ENCODE data around the gene OGT. TPM values are rescaled to one million over a fixed set of nuclear protein-coding genes. Genes with fewer than 3 reads are reported as not detected.

OGT gene
- total RNA-seq, 4 donors from 2014 or later, result 56.3 to 157 (median 67.0) TPM

DNA sequence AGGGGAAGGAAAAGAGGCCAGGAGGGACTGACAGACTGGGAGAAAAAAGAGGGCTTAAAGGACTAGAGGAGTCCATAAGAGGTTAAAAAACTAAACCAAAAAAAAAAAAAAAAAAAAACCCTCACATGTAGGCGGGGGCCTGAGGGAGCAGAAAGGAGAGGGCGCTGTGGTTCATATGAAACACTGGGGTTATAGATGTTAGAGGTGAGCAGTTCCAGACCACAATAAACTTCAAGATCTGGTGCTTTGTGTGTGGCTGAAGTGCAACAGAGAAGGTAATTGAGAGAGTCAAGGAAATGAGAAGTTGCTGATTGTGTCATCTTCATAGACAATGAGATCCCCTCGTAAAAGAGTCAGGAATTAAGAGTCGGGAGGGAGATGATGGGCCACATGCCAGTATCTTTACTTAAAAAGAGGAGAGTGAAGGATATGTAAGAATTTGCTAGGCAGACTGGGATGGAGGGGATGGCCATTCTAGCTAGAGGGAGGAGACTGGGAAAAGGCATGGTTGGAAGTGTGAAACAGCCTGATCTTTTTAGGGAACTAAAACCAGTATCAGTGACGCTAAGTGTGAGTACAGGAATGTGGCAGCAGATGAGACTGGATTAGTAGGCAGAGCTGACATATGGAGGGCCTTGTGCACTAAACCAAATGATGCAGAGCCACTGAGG, 18.4 kb upstream of the OGT start:
- Histone ChIP-seq H3K27ac (no peak overlapping the region), H3K4me1 (no peaks in the 10 kb centered on the region), H3K4me3 (no peak overlapping the region), H3K27me3 (no peaks in the 10 kb centered on the region), H3K36me3 (no peaks in the 10 kb centered on the region), H3K9me3 (no peaks in the 10 kb centered on the region)
- 31% methylated on average over 5 of the region's 5 CpGs for WGBS, 2 donors
- no peak for DNase-seq
- TF ChIP-seq POLR2A (IDR thresholded peaks at IDR 0.05), result no peak
- TF ChIP-seq, protein P1, sequence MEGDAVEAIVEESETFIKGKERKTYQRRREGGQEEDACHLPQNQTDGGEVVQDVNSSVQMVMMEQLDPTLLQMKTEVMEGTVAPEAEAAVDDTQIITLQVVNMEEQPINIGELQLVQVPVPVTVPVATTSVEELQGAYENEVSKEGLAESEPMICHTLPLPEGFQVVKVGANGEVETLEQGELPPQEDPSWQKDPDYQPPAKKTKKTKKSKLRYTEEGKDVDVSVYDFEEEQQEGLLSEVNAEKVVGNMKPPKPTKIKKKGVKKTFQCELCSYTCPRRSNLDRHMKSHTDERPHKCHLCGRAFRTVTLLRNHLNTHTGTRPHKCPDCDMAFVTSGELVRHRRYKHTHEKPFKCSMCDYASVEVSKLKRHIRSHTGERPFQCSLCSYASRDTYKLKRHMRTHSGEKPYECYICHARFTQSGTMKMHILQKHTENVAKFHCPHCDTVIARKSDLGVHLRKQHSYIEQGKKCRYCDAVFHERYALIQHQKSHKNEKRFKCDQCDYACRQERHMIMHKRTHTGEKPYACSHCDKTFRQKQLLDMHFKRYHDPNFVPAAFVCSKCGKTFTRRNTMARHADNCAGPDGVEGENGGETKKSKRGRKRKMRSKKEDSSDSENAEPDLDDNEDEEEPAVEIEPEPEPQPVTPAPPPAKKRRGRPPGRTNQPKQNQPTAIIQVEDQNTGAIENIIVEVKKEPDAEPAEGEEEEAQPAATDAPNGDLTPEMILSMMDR (IDR thresholded peaks at IDR 0.05), result no peak
- intact Hi-C loops (cut with DNase I), result no loop called here

DNA sequence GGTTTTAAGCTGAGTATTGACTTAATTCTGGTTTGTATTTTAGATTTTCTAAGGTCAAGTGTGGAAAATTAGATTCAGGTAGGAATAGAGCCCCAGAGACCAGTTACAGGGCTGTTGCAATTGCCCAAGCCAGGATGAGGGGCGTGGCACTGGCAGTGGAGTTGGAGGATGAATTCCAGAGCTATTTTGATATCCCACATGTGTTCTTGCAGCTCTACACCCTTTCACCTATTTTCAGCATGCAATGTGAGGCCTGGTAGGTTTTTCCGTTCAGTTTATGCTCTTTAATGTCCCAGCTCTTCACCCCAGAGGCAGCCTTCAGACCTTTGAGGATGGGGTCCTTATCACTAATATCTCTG, 17.9 kb upstream of the OGT start:
- DNase-seq, result no peak
- H3K9me3 ChIP-seq, result no peaks in the 10 kb centered on the region
- intact Hi-C loops (cut with DNase I), result no loop called here
- no peaks in the 10 kb centered on the region for H3K27me3 ChIP-seq
- TF ChIP-seq POLR2A (IDR thresholded peaks at IDR 0.05), result no peak
- TF ChIP-seq, protein P1 (IDR thresholded peaks at IDR 0.05), result no peak
- no peak overlapping the region for H3K27ac ChIP-seq
- no peaks in the 10 kb centered on the region for H3K4me1 ChIP-seq
- no peaks in the 10 kb centered on the region for H3K36me3 ChIP-seq
- H3K4me3 ChIP-seq, result no peak overlapping the region
- WGBS, 2 donors, result 40 to 63% methylated on average over 1 to 2 of the region's 2 CpGs

DNA sequence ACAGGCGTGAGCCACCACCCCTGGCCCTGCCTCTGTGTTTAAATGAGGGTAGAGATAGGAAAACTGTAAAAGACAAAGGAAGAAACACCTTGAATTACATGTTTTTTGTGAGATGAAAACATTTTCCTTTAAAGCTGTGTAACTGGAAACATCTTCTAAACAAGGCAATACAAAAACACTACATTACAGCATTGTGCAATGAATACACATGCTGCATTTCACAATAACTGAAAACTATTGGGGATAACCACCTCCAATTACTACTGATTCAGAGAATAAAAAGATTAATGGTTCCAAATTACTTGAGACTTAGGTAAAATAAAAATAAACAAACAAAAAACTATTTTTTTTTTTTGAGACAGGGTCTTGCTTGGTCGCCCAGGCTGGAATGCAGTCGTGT, 7.6 kb upstream of the OGT start:
- no peaks in the 10 kb centered on the region for H3K9me3 ChIP-seq
- no peaks in the 10 kb centered on the region for H3K27me3 ChIP-seq
- no peak for TF ChIP-seq POLR2A (IDR thresholded peaks at IDR 0.05)
- TF ChIP-seq, protein P1 (IDR thresholded peaks at IDR 0.05), result no peak
- no peak for DNase-seq
- intact Hi-C loops (cut with DNase I), result no loop called here
- no peaks in the 10 kb centered on the region for H3K4me1 ChIP-seq
- no peak overlapping the region for H3K27ac ChIP-seq
- 78 to 97% methylated on average over 3 of the region's 3 CpGs for WGBS, 2 donors
- H3K36me3 ChIP-seq, result no peaks in the 10 kb centered on the region
- H3K4me3 ChIP-seq, result no peak overlapping the region

DNA sequence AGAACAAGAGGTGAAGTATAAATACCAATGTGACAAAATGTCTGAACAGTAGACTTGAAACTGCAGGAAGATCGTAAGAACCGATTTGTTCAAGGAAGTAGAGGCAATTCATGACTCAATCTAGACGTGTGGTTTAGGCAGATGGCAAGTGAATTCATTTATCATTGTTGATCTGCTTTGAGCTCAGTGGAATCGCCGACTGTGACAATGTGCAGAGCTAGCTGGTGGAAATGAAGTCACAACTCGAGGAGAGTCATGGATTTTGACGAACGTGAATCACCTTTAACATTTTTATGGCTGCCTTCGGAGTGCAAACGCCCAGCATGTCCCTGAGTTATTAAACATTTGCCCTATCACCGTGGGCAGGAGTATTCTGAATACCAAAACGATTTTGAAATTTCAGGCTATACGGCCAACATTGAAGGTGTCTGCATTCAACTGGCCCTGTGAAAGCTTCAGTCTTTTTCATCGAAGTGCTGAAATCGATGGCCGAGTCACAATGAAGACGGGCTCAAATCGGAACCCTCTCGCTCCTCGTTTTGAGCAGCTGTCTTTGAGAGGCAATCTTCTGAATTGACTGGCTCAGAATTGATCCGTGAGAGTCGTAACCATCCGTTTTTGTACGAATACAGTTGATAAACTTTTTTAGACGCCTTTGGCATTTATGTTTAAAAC, 689 bp upstream of the OGT start:
- Histone ChIP-seq H3K27ac (peak overlapping the region; percentile 89 to 93 (median 91)), H3K9me3 (peaks cover 0 to 6% (median 0%) of the 10 kb centered on the region in 3 donors), H3K36me3 (peaks cover 0 to 3% (median 0%) of the 10 kb centered on the region in 3 donors), H3K27me3 (no peaks in the 10 kb centered on the region), H3K4me1 (peaks cover 0 to 26% (median 1%) of the 10 kb centered on the region in 3 donors), H3K4me3 (peak overlapping the region; percentile 64 to 76 (median 70))
- 1 to 38% methylated on average over 9 to 25 of the region's 25 CpGs for WGBS, 2 donors
- no peak for DNase-seq
- intact Hi-C loops (cut with DNase I), result no loop called here
- TF ChIP-seq, protein P1 (IDR thresholded peaks at IDR 0.05), result no peak
- peak in 1 of 4 donors; percentile 29 for TF ChIP-seq POLR2A (IDR thresholded peaks at IDR 0.05)

DNA sequence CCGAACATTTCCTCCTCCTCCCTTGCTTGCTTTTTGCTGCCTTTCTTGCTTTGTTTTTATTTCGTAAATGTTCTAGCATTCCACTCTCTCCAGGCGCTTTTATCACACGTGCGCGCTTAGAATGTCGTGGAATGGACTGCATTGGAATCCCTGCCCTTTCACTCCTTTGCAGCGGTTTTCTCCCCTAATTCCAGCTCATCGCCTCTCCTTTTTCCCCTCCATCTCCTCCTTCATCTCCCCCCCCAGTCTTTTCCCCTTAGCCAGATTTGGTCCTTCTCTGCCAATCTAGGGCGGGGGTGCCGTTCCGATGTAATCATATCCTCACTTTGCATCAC, 579 bp downstream of the OGT start:
- peak overlapping the region; percentile 89 to 93 (median 91) for H3K27ac ChIP-seq
- peaks cover 0 to 16% (median 0%) of the 10 kb centered on the region in 3 donors for H3K36me3 ChIP-seq
- H3K27me3 ChIP-seq, result no peaks in the 10 kb centered on the region
- DNase-seq, result no peak
- peak overlapping the region; percentile 64 to 76 (median 70) for H3K4me3 ChIP-seq
- H3K4me1 ChIP-seq, result peaks cover 0 to 39% (median 9%) of the 10 kb centered on the region in 3 donors
- TF ChIP-seq, protein P1 (IDR thresholded peaks at IDR 0.05), result no peak
- no peak for TF ChIP-seq POLR2A (IDR thresholded peaks at IDR 0.05)
- WGBS, 2 donors, result 0 to 28% methylated on average over 9 to 12 of the region's 12 CpGs
- intact Hi-C loops (cut with DNase I), result no loop called here
- H3K9me3 ChIP-seq, result peaks cover 0 to 6% (median 0%) of the 10 kb centered on the region in 3 donors

Data from esophagus squamous epithelium (tissue), 5 donors.